ES-I3 (cell line): ENCODE measurements around the gene MRPS18B.
A peak's percentile ranks its signal among the peaks of the same experiment; 100 is the strongest.

Source experiments
- H3K36me3 ChIP-seq: 2 replicates; pipeline ENCODE4 v1.6.1; 2013; ENCODE audit warnings: mild to moderate bottlenecking, low read length, control low read depth, moderate library complexity; ENCODE audit not compliant: insufficient read depth
- H3K4me1 ChIP-seq: 2 replicates; pipeline ENCODE4 v1.6.1; 2013; ENCODE audit warnings: mild to moderate bottlenecking, control low read depth, low read length; ENCODE audit not compliant: insufficient read depth
- H3K9ac ChIP-seq: 2 replicates; pipeline ENCODE4 v1.6.1; 2013; ENCODE audit warnings: low read depth, mild to moderate bottlenecking, low read length, moderate library complexity
- H3K9me3 ChIP-seq: 2 replicates; pipeline ENCODE4 v1.6.1; 2013; ENCODE audit warnings: mild to moderate bottlenecking, low read length, moderate library complexity; ENCODE audit not compliant: control insufficient read depth, insufficient read depth

MRPS18B gene

DNA sequence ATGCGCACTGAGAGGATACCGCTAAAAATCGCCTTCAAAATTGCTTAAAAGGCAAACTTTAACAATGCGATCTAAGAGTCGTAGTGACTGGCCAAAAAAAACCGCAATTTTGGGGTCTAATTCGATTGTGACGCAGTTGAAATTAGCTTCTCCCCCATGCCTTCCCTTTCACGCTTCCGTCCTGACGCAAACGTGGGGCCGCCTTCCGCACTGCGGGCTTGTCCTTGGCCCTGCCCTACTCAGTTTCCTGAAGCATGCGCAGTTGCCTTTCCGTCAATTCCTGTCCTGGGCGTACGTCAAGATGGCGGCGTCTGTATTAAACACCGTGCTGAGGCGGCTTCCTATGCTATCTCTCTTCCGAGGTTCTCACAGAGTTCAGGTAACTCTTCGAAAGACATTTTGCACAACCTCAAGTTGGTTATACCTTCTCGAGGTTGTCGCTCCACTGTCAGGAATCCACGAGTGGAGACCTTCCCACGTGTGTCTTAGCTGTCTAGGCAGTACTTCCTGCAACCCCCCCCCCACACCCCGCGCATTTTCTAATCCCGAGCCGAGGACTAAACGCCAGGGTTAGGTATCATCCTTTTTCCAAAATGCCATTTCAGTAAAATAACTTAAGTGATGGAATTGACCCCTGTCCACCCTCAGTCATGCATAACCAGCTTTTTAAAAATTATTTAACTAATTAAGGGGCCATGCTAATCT is at the start of gene MRPS18B:
TSS of gene MRPS18B (plus strand) at position 276 of the 705 bp plus-strand sequence. CDS start at position 302, 26 bp downstream.
- Histone ChIP-seq H3K4me1 (peaks cover 6% of the 10 kb centered on the region; the same call in 1 of the 2 replicates), H3K9ac (peak within 1 kb of the TSS; percentile 99), H3K36me3 (peaks cover 19% of the 10 kb centered on the region), H3K9me3 (no peaks in the 10 kb centered on the region)

DNA sequence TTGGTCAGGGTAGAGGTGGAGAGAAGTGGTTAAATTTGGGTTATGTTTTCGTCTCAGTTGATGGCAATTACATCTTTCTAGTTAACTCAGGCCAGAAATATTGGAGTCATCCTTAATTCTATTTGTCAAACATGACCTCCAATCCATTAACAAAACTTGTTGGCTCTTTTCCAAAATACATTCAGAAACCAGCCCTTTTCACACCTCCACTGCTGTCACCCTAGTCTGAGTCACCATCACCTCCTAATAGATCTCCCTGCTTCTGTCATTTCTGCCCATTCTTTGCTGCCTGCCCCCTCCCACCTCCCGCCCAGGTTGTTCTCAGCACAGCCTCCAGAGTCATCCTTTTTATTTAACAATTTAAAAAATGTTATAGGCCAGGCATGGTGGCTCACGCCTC is 49.4 kb upstream of the MRPS18B start:
- H3K4me1 ChIP-seq: peaks cover 6% of the 10 kb centered on the region
- peaks cover 5% of the 10 kb centered on the region for H3K36me3 ChIP-seq
- no peaks in the 10 kb centered on the region for H3K9me3 ChIP-seq
- H3K9ac ChIP-seq: no peak overlapping the region

DNA sequence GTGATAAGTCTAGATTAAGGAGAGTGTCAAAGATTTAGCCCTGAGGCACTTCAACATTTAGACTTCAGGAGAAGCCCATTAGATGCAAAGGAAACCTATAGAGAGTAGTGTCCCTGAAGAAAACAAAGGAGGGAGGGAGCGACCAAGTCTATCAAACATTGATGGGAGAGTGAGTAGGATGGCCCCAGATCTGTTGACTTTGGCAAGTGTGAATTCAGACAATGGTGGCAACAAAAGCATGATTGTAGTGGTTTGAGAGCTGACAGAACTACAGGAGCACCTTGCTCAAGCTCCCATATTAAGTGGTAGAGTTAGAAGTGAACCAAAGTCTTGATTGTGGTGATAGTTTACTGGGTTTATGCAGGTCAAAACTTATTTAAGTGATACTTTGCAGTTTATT is 47.4 kb upstream of the MRPS18B start:
- Histone ChIP-seq H3K9me3 (no peaks in the 10 kb centered on the region), H3K4me1 (peaks cover 6% of the 10 kb centered on the region), H3K9ac (peak overlapping the region; percentile 89), H3K36me3 (peaks cover 4% of the 10 kb centered on the region; the same call in 1 of the 2 replicates)

DNA sequence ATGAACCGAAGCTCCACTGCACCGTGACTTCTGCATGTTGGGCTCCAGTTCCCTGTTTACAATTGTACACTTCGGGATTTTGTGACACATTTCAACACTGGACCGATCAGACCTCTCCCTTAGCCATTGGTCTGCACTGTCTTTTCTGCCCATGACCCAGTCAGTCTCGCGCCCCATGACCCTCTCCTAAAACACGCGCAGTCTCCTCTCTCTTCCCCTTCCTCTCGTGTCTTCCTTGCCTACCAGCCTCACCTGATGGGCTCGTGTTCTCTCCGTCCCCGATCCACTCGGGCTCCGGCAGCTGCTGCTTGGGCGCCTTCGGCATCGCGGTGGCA is 46.9 kb upstream of the MRPS18B start:
- Histone ChIP-seq H3K9me3 (no peaks in the 10 kb centered on the region), H3K9ac (peak overlapping the region; percentile 89), H3K36me3 (peaks cover 8% of the 10 kb centered on the region), H3K4me1 (peaks cover 6% of the 10 kb centered on the region)

DNA sequence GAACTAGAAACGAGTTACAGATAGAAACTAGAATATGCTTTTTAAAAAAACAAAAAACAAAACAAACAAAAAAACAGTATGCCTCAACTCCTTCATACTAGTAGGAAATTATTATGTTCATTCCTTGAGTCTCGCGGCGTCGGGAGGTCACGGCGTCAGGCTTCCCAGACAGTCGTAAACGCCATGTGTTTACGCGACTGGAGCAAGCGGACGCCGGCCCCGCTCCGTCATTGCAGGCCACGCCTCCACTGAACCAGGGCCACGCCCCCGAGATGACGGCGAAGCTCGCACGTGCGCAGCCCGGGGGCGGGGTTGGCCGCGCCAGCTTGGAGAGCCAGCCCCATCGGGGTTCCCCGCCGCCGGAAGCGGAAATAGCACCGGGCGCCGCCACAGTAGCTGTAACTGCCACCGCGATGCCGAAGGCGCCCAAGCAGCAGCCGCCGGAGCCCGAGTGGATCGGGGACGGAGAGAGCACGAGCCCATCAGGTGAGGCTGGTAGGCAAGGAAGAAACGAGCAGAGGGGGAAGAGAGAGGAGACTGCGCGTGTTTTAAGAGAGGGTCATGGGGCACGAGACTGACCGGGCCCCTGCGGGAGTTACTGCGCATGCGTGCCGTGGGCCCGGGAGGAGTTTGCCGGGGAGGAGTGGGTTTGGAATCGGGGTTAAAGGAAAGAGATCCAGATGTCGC is 46.4 kb upstream of the MRPS18B start, which contains the start of gene ABCF1:
TSS of gene ABCF1 (plus strand) at position 368 of the 687 bp plus-strand sequence. CDS start at position 414, 46 bp downstream.
- Histone ChIP-seq H3K9ac (peak within 1 kb of the TSS; percentile 89), H3K4me1 (peaks cover 6% of the 10 kb centered on the region), H3K36me3 (peaks cover 8% of the 10 kb centered on the region), H3K9me3 (no peaks in the 10 kb centered on the region)

DNA sequence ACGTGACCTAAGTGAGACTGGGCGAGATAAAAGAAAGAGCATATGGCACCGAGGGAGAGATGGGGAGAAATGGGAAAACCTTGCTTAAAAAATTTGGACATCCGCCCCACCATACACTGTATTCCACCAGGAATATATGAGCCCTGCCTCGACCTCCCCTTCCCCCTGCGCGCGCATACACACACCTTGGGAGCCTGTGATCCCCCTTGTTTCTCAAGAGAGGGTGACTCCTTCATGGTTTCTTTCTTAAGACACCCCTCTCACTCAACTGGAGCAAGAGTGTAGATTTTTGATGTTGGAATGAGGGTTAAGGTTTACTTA is 45.9 kb upstream of the MRPS18B start:
- H3K4me1 ChIP-seq: peaks cover 6% of the 10 kb centered on the region
- peaks cover 8% of the 10 kb centered on the region for H3K36me3 ChIP-seq
- H3K9ac ChIP-seq: peak overlapping the region; percentile 89
- no peaks in the 10 kb centered on the region for H3K9me3 ChIP-seq

DNA sequence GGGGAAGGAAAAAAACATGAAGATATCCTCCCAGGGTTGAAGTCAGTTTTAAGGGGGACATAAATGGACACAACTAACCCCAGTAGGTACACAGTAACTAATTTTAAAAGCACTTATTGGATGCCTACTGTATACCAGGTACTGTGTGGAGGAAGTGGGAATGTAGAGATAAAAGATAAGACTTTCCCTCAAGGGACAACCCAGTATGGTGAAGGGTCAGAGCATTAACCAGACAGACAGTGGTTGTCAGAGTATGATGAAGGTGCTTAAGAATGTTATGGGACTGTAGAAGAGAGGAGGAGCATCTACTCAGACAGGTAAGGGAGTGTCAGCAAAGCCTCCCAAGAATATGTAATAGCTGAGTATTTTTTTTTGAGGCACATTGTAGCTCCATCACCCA is 45.5 kb upstream of the MRPS18B start:
- Histone ChIP-seq H3K36me3 (peaks cover 12% of the 10 kb centered on the region), H3K9me3 (no peaks in the 10 kb centered on the region), H3K9ac (peak overlapping the region; percentile 89), H3K4me1 (peaks cover 6% of the 10 kb centered on the region)

DNA sequence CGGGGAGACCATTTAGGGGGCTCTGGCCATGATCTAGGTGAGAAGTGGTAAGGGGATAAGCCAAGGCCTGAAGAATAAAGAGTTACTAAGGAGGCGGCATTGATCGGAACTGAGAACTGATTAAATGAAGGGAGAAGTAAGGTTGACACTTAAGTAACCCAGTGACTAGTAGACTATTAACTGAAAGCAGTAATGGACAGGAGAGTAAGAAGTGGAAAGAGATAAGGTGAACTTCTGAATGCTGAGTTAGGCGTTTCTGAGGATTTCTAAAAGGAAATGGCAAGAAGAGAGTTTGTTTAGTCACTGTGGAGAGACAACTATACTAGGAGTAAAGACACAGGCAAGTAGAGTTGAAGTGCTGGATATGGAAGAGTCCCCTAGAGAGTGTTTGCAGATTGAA is 44.5 kb upstream of the MRPS18B start:
- Histone ChIP-seq H3K9ac (no peak overlapping the region), H3K36me3 (peaks cover 21% of the 10 kb centered on the region), H3K9me3 (no peaks in the 10 kb centered on the region), H3K4me1 (peaks cover 6% of the 10 kb centered on the region)

DNA sequence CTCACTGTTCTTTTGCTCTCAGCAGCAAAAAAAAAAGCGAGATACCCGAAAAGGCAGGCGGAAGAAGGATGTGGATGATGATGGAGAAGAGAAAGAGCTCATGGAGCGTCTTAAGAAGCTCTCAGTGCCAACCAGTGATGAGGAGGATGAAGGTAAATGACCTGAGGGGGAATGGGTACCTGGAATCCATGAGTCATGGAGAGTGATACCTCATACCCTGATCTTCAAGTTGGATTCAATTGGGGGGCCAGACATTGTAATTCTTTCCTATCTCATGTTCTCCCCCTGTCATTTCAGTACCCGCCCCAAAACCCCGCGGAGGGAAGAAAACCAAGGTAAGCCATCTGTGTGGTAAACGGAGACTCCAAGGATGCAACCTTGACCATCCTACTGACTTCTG is 39.6 kb upstream of the MRPS18B start:
- Histone ChIP-seq H3K4me1 (no peaks in the 10 kb centered on the region), H3K9ac (no peak overlapping the region), H3K9me3 (no peaks in the 10 kb centered on the region), H3K36me3 (peaks cover 39% of the 10 kb centered on the region)

DNA sequence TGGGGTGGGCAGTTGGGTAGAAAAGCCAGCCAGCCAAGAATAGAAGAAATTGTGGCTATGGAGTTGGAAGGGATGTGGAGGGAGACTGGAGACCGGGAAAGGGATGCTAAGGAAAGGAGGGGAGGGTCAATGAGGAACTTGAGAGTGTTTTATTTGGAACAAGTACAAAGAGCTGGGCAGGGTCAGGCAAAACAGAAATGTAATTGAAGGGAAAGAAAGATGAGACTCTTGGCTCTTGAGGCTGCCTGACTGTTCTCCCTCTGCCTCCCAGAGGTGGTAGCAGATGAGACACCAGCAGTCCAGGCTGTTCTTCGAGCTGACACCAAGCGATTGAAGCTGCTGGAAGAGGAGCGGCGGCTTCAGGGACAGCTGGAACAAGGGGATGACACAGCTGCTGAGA is 33.7 kb upstream of the MRPS18B start:
- peaks cover 42% of the 10 kb centered on the region for H3K36me3 ChIP-seq
- no peaks in the 10 kb centered on the region for H3K4me1 ChIP-seq
- no peaks in the 10 kb centered on the region for H3K9me3 ChIP-seq
- no peak overlapping the region for H3K9ac ChIP-seq

DNA sequence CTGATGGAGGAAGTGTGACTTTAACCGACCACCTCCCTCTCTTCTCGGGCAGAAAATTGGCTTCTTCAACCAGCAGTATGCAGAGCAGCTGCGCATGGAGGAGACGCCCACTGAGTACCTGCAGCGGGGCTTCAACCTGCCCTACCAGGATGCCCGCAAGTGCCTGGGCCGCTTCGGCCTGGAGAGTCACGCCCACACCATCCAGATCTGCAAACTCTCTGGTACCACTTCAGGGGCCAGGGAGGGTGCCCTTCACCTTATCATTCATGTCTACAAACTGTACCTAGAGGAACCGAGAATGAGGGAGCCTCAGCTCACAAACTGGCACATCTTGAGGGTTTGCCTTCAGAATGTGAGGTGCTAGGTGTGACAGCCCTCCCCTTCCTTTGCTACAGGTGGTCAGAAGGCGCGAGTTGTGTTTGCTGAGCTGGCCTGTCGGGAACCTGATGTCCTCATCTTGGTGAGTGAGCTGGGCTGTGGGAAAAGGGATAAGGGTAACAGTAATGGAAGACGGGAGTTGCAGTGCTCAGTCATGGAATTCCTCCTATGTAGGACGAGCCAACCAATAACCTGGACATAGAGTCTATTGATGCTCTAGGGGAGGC is 27.8 kb upstream of the MRPS18B start:
- Histone ChIP-seq H3K36me3 (peaks cover 47% of the 10 kb centered on the region), H3K9ac (no peak overlapping the region), H3K9me3 (no peaks in the 10 kb centered on the region), H3K4me1 (no peaks in the 10 kb centered on the region)

DNA sequence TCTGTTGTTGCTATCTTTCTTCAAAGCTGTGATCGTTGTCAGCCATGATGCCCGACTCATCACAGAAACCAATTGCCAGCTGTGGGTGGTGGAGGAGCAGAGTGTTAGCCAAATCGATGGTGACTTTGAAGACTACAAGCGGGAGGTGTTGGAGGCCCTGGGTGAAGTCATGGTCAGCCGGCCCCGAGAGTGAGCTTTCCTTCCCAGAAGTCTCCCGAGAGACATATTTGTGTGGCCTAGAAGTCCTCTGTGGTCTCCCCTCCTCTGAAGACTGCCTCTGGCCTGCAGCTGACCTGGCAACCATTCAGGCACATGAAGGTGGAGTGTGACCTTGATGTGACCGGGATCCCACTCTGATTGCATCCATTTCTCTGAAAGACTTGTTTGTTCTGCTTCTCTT is 27.1 kb upstream of the MRPS18B start:
- Histone ChIP-seq H3K9ac (no peak overlapping the region), H3K9me3 (no peaks in the 10 kb centered on the region), H3K36me3 (peaks cover 41% of the 10 kb centered on the region), H3K4me1 (no peaks in the 10 kb centered on the region)

DNA sequence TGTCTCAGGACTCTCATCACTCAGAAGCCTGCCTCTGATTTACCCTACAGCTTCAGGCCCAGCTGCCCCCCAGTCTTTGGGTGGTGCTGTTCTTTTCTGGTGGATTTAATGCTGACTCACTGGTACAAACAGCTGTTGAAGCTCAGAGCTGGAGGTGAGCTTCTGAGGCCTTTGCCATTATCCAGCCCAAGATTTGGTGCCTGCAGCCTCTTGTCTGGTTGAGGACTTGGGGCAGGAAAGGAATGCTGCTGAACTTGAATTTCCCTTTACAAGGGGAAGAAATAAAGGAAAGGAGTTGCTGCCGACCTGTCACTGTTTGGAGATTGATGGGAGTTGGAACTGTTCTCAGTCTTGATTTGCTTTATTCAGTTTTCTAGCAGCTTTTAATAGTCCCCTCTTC is 26.6 kb upstream of the MRPS18B start:
- no peak overlapping the region for H3K9ac ChIP-seq
- no peaks in the 10 kb centered on the region for H3K9me3 ChIP-seq
- H3K36me3 ChIP-seq: peaks cover 36% of the 10 kb centered on the region
- no peaks in the 10 kb centered on the region for H3K4me1 ChIP-seq

DNA sequence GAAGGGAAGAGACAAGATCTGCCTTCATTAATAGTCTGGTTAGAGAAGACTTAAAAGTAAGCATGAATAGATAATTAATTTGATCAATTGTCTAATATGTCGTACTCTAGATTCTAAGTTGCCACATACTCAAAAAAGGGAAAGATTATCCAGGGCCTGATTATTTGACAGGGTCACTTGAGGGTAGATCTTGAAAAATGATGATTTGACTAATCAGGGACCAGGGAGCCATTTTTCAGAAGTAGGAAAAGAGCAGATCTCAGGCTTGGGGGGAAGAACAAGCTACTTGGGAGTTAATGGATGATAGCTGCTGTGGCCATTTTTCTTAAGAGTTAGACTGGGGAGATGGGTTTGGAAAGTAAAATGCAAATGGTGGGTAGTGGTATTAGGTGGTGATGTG is 25.4 kb upstream of the MRPS18B start:
- Histone ChIP-seq H3K9me3 (no peaks in the 10 kb centered on the region), H3K4me1 (no peaks in the 10 kb centered on the region), H3K36me3 (peaks cover 24% of the 10 kb centered on the region), H3K9ac (no peak overlapping the region)
